Skeletal muscle satellite cell (primary cell): ENCODE data around the gene CTNNA2.

Experiments
- H3K27me3 ChIP-seq: 2 replicates; pipeline ENCODE4 v1.7.0; 2013; ENCODE audit warnings: low read length; ENCODE audit not compliant: control insufficient read depth, insufficient read depth
- H3K36me3 ChIP-seq: 2 replicates; pipeline ENCODE4 v1.7.0; 2013; ENCODE audit warnings: mild to moderate bottlenecking, control low read depth, low read length; ENCODE audit not compliant: insufficient read depth
- H3K4me1 ChIP-seq: 2 replicates; pipeline ENCODE4 v1.7.0; 2013; ENCODE audit warnings: low read length; ENCODE audit not compliant: control insufficient read depth, insufficient read depth
- H3K4me2 ChIP-seq: 2 replicates; pipeline ENCODE4 v1.7.0; 2013; ENCODE audit warnings: mild to moderate bottlenecking, low read length
- H3K4me3 ChIP-seq: 2 replicates; pipeline ENCODE4 v1.7.0; 2013; ENCODE audit warnings: low read length
- H3K9ac ChIP-seq: 2 replicates; pipeline ENCODE4 v1.7.0; 2013; ENCODE audit warnings: mild to moderate bottlenecking, low read depth, low read length, moderate library complexity
- H3K9me3 ChIP-seq: replicated peaks from 2 replicates; pipeline ENCODE4 v1.7.0; 2013; ENCODE audit warnings: mild to moderate bottlenecking, control low read depth, low read length

CTNNA2 gene

GRCh38 chr2:79573895-79574674, 61.2 kb downstream of the CTNNA2 start:
- H3K4me2 ChIP-seq = no peak overlapping the region
- no peak overlapping the region for H3K4me3 ChIP-seq
- no peaks in the 10 kb centered on the region for H3K36me3 ChIP-seq
- H3K9me3 ChIP-seq = no peaks in the 10 kb centered on the region
- H3K9ac ChIP-seq = no peak overlapping the region
- no peaks in the 10 kb centered on the region for H3K27me3 ChIP-seq
- H3K4me1 ChIP-seq = no peaks in the 10 kb centered on the region

GRCh38 chr2:79576451-79576850, 63.6 kb downstream of the CTNNA2 start:
- Histone ChIP-seq H3K4me1 (no peaks in the 10 kb centered on the region), H3K36me3 (no peaks in the 10 kb centered on the region), H3K9me3 (no peaks in the 10 kb centered on the region), H3K27me3 (no peaks in the 10 kb centered on the region), H3K9ac (no peak overlapping the region), H3K4me2 (no peak overlapping the region), H3K4me3 (no peak overlapping the region)

GRCh38 chr2:79578952-79579351, 66.1 kb downstream of the CTNNA2 start:
- H3K27me3 ChIP-seq = no peaks in the 10 kb centered on the region
- H3K9me3 ChIP-seq = no peaks in the 10 kb centered on the region
- H3K4me3 ChIP-seq = no peak overlapping the region
- H3K4me1 ChIP-seq = no peaks in the 10 kb centered on the region
- no peaks in the 10 kb centered on the region for H3K36me3 ChIP-seq
- H3K4me2 ChIP-seq = no peak overlapping the region
- no peak overlapping the region for H3K9ac ChIP-seq

GRCh38 chr2:79580175-79580574, 67.3 kb downstream of the CTNNA2 start:
- Histone ChIP-seq H3K9me3 (no peaks in the 10 kb centered on the region), H3K4me1 (no peaks in the 10 kb centered on the region), H3K36me3 (no peaks in the 10 kb centered on the region), H3K9ac (no peak overlapping the region), H3K27me3 (no peaks in the 10 kb centered on the region), H3K4me2 (no peak overlapping the region), H3K4me3 (no peak overlapping the region)

- Histone ChIP-seq H3K27me3 (no peaks in the 10 kb centered on the region), H3K9me3 (no peaks in the 10 kb centered on the region), H3K36me3 (no peaks in the 10 kb centered on the region), H3K4me2 (peak overlapping the region; percentile 8), H3K4me3 (no peak overlapping the region), H3K9ac (peak overlapping the region; percentile 1), H3K4me1 (no peaks in the 10 kb centered on the region)
Measured at GRCh38 chr2:79585701-79586433, 73.0 kb downstream of the CTNNA2 start.

GRCh38 chr2:79591281-79591680, 78.4 kb downstream of the CTNNA2 start:
- Histone ChIP-seq H3K4me1 (no peaks in the 10 kb centered on the region), H3K27me3 (no peaks in the 10 kb centered on the region), H3K4me2 (no peak overlapping the region), H3K9ac (no peak overlapping the region), H3K9me3 (no peaks in the 10 kb centered on the region), H3K36me3 (no peaks in the 10 kb centered on the region), H3K4me3 (no peak overlapping the region)

- Histone ChIP-seq H3K27me3 (no peaks in the 10 kb centered on the region), H3K4me2 (no peak overlapping the region), H3K9ac (no peak overlapping the region), H3K9me3 (no peaks in the 10 kb centered on the region), H3K36me3 (no peaks in the 10 kb centered on the region), H3K4me1 (no peaks in the 10 kb centered on the region), H3K4me3 (no peak overlapping the region)
Measured at GRCh38 chr2:79593237-79593867, 80.5 kb downstream of the CTNNA2 start.

- Histone ChIP-seq H3K27me3 (no peaks in the 10 kb centered on the region), H3K9me3 (no peaks in the 10 kb centered on the region), H3K4me1 (no peaks in the 10 kb centered on the region), H3K4me2 (no peak overlapping the region), H3K36me3 (no peaks in the 10 kb centered on the region), H3K9ac (no peak overlapping the region), H3K4me3 (no peak overlapping the region)
Measured at GRCh38 chr2:79596403-79596802, 83.6 kb downstream of the CTNNA2 start.

GRCh38 chr2:79604748-79605147, 91.9 kb downstream of the CTNNA2 start:
- H3K4me2 ChIP-seq = no peak overlapping the region
- no peaks in the 10 kb centered on the region for H3K27me3 ChIP-seq
- no peak overlapping the region for H3K4me3 ChIP-seq
- no peaks in the 10 kb centered on the region for H3K36me3 ChIP-seq
- H3K9me3 ChIP-seq = no peaks in the 10 kb centered on the region
- H3K9ac ChIP-seq = no peak overlapping the region
- H3K4me1 ChIP-seq = no peaks in the 10 kb centered on the region

- Histone ChIP-seq H3K4me1 (no peaks in the 10 kb centered on the region), H3K4me3 (no peak overlapping the region), H3K36me3 (no peaks in the 10 kb centered on the region), H3K9ac (no peak overlapping the region), H3K27me3 (no peaks in the 10 kb centered on the region), H3K4me2 (no peak overlapping the region), H3K9me3 (no peaks in the 10 kb centered on the region)
Measured at GRCh38 chr2:79611448-79612016, 98.7 kb downstream of the CTNNA2 start.

GRCh38 chr2:79612999-79613398, 100.1 kb downstream of the CTNNA2 start:
- Histone ChIP-seq H3K9ac (no peak overlapping the region), H3K36me3 (no peaks in the 10 kb centered on the region), H3K4me2 (no peak overlapping the region), H3K4me1 (no peaks in the 10 kb centered on the region), H3K9me3 (no peaks in the 10 kb centered on the region), H3K4me3 (no peak overlapping the region), H3K27me3 (no peaks in the 10 kb centered on the region)
